GM18499 (cell line): ENCODE measurements around the gene MAMSTR.
"Not testable (repeated sequence)": the region's sequence is repeated elsewhere in the genome, so short reads cannot be mapped to it uniquely, and the experiment has no call there.

Experiments used
- ATAC-seq: cut with Tn5 transposase; IDR thresholded peaks from one replicate; pipeline ENCODE4 v1.9.1; 2021; ENCODE audit warnings: moderate number of reproducible peaks; ENCODE audit not compliant: insufficient read depth, unreplicated experiment

The MAMSTR gene

GRCh38 chr19:48719263-48720171 lies at the start of gene MAMSTR:
TSS of gene MAMSTR (minus strand) at chr19:48719725. CDS start at chr19:48719031, 694 bp downstream.
- no peak for ATAC-seq

- ATAC-seq, result no peak
Observed at GRCh38 chr19:48768994-48769713, 49.6 kb upstream of the MAMSTR start.

GRCh38 chr19:48768171-48768753 lies 48.7 kb upstream of the MAMSTR start:
- not testable (repeated sequence) for ATAC-seq

GRCh38 chr19:48765816-48766215 lies 46.3 kb upstream of the MAMSTR start:
- ATAC-seq, result not testable (repeated sequence)

- no peak for ATAC-seq
Observed at GRCh38 chr19:48760504-48761205, 41.1 kb upstream of the MAMSTR start.

- no peak for ATAC-seq
Observed at GRCh38 chr19:48757741-48758144, 38.2 kb upstream of the MAMSTR start.

GRCh38 chr19:48757089-48757675 lies 37.7 kb upstream of the MAMSTR start:
- ATAC-seq, result no peak

GRCh38 chr19:48756686-48757085 lies 37.2 kb upstream of the MAMSTR start:
- ATAC-seq, result no peak

GRCh38 chr19:48756212-48756611 lies 36.7 kb upstream of the MAMSTR start:
- ATAC-seq, result no peak

GRCh38 chr19:48755787-48756186 lies 36.3 kb upstream of the MAMSTR start:
- no peak for ATAC-seq

- ATAC-seq, result no peak
Observed at GRCh38 chr19:48755084-48755641, 35.6 kb upstream of the MAMSTR start, which contains the start of gene FGF21. TSS of gene FGF21 (plus strand) at chr19:48755524. CDS start at chr19:48756237, 713 bp downstream.

GRCh38 chr19:48752496-48753365 lies 33.2 kb upstream of the MAMSTR start, which contains the start of gene FUT1:
TSS of gene FUT1 (minus strand) at chr19:48752641. CDS start at chr19:48751281, 1,360 bp downstream.
- ATAC-seq, result no peak

- ATAC-seq, result no peak
Observed at GRCh38 chr19:48751845-48752495, 32.4 kb upstream of the MAMSTR start.

GRCh38 chr19:48750771-48751504 lies 31.4 kb upstream of the MAMSTR start:
- no peak for ATAC-seq

- no peak for ATAC-seq
Observed at GRCh38 chr19:48750351-48750750, 30.8 kb upstream of the MAMSTR start.

- ATAC-seq, result no peak
Observed at GRCh38 chr19:48749571-48750198, 30.2 kb upstream of the MAMSTR start.
